ENCODE data around the gene DLL1. TPM values are rescaled to one million over a fixed set of nuclear protein-coding genes. Genes with fewer than 3 reads are reported as not detected.
A peak's percentile ranks its signal among the peaks of the same experiment; 100 is the strongest.

Gene DLL1
- total RNA-seq, 1 experiment from 2014 or later, result 2.7 TPM

DNA sequence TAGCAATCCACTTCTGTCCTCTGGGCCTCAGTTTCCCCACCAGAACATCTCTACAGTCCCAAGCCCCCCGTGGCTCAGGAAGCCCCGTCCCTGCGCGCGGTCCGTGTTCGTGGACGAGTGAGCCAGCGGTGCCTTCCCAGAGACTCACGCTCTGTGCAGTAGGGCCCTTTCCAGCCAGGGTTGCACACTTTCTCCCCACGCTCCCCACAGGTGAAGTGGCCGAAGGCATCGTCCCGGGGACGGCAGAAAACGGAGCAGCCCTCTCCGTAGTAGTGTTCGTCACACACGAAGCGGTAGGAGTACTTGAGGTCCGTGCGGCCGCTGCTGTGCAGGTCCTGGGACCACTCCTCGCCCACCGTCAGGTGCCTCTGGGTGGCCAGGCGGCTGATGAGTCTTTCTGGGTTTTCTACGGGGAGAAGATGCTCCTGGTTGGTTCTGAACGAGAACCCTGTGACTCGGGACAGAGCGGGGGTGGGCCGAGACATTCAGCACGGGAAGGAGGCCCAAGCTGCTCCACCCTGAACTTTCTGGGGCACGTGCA, 2.7 kb downstream of the DLL1 start:
- DNase-seq, result no peak
- no peak overlapping the region for H3K4me3 ChIP-seq
- H3K9me3 ChIP-seq, result no peaks in the 10 kb centered on the region
- peaks cover 21% of the 10 kb centered on the region for H3K27me3 ChIP-seq
- H3K36me3 ChIP-seq, result no peaks in the 10 kb centered on the region

GRCh38 chr6:170287371-170287876, 3.5 kb downstream of the DLL1 start:
- Histone ChIP-seq H3K9me3 (no peaks in the 10 kb centered on the region), H3K27me3 (peaks cover 14% of the 10 kb centered on the region), H3K36me3 (no peaks in the 10 kb centered on the region), H3K4me3 (no peak overlapping the region)
- no peak for DNase-seq

- no peak for DNase-seq
- no peaks in the 10 kb centered on the region for H3K36me3 ChIP-seq
- H3K9me3 ChIP-seq, result no peaks in the 10 kb centered on the region
- peaks cover 8% of the 10 kb centered on the region for H3K27me3 ChIP-seq
- H3K4me3 ChIP-seq, result no peak overlapping the region
These were observed 4.0 kb downstream of the DLL1 start for GRCh38 chr6:170286934-170287265.

DNA sequence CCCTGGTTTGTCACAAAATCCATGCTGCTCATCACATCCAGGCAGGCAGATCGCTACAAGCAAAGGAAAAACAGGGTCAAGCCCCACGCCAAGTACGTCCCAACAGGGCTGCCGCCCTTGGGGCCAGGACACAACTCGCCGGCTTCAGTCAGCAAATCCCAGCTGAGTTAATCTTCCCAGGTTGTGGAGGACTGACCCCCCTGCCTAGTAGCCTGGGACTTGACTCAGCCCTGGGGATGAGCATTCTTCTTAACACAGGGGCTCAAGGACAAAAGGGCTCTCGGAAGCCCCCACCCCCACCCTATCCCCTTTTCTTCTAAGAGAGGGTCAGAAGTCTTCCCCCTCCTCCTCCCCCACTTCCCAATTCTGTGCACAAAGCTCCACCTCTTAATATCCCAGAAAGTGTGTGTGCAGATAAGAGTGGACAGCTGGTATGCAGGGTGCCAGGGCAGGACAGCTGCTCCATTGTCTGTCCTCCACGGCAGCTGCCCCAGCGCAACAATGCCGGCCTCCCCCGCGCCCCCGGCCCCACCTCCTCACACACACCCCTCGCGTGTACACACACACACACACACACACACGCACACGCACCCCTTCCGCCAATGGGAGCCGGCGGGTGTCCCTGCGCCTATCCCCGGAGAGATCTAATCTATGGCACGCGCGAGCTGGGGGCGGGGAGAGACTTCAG, 4.5 kb downstream of the DLL1 start:
- Histone ChIP-seq H3K27me3 (peaks cover 3% of the 10 kb centered on the region), H3K4me3 (no peak overlapping the region), H3K9me3 (no peaks in the 10 kb centered on the region), H3K36me3 (no peaks in the 10 kb centered on the region)
- DNase-seq, result no peak

- no peak for DNase-seq
- no peak overlapping the region for H3K4me3 ChIP-seq
- H3K27me3 ChIP-seq, result no peaks in the 10 kb centered on the region
- H3K36me3 ChIP-seq, result no peaks in the 10 kb centered on the region
- no peaks in the 10 kb centered on the region for H3K9me3 ChIP-seq
These were observed 5.4 kb downstream of the DLL1 start for GRCh38 chr6:170285482-170285881.

DNA sequence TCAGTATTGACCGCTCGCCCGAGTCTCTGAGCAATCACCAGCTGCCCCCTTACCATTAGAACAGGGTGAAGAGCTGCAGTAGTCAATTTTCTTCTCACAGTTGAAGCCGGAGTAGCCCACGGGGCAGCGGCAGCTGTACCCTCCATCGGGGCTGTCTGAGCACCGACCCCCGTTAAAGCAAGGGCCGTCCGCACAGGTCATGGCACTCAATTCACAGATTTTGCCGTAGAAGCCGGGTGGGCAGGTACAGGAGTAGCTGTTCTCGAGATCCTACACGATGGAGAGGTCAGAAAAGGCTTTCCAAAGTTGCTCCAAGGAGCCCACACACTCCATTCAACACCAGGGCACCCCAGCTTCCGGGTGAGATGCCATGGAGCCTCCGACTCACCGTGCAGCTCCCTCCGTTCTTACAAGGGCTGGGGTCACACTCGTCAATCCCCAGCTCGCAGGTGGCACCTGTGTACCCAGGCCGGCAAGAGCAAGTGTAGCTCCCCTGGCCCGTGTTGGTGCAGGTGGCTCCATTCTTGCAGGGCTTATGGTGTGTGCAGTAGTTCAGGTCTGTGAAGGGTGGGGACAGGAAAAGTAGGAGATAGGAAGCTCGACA, 5.9 kb downstream of the DLL1 start:
- Histone ChIP-seq H3K9me3 (no peaks in the 10 kb centered on the region), H3K36me3 (no peaks in the 10 kb centered on the region), H3K27me3 (no peaks in the 10 kb centered on the region), H3K4me3 (no peak overlapping the region)
- DNase-seq, result no peak

GRCh38 chr6:170284126-170284773, 6.6 kb downstream of the DLL1 start:
- no peaks in the 10 kb centered on the region for H3K27me3 ChIP-seq
- no peak overlapping the region for H3K4me3 ChIP-seq
- no peaks in the 10 kb centered on the region for H3K9me3 ChIP-seq
- DNase-seq, result no peak
- no peaks in the 10 kb centered on the region for H3K36me3 ChIP-seq

- no peak overlapping the region for H3K4me3 ChIP-seq
- no peaks in the 10 kb centered on the region for H3K9me3 ChIP-seq
- no peak for DNase-seq
- H3K27me3 ChIP-seq, result no peaks in the 10 kb centered on the region
- H3K36me3 ChIP-seq, result no peaks in the 10 kb centered on the region
These were observed 7.4 kb downstream of the DLL1 start for GRCh38 chr6:170283212-170284081.

- H3K9me3 ChIP-seq, result no peaks in the 10 kb centered on the region
- no peak for DNase-seq
These were observed 8.2 kb downstream of the DLL1 start for GRCh38 chr6:170282512-170283158.

DNA sequence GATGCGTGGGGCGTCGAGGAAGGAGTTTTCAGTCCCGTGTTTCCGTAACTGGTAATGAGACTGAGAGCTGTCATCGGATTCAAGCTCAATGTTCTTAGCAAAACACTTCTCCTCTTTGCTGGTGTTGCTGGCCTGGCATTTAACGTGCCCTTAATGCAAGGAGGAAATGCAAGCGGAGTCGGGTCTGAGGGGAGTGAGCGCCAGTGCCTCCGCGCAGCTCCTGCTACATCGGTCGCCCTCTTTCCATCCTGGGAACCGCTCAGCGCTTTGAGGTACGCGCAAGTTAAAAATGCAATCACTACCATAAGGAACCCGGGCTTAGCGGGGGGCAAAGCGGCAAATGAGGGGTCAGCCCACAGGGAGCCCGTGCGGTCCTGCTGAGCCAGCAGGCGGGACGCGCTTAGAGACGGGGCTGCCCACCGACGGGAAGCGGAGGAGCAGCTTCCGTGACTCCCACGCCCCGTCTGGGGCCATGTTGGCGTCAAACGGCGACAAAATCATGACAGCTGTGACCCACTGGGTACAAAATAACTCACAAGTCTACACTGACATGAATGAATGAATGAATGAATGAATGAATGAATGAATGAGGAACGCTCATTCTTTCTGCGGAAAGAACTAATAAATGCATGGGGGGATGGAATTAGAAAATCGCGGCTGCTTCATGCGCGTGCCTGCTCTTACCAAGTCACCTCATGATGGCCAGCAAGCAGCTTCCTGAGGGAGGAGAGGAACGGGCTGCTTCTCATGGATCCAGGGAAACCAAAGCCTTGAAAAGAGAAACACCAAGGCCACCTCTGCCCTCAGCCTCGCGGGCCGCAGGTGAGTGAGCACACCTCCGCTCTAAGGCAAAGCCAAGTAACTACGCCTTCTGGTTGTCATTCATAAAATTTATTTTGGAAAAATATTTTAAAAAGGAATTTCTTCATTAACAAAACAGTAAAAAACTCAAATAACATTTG, 9.3 kb downstream of the DLL1 start:
- Histone ChIP-seq H3K4me3 (no peak overlapping the region), H3K9me3 (no peaks in the 10 kb centered on the region), H3K36me3 (no peaks in the 10 kb centered on the region), H3K27me3 (no peaks in the 10 kb centered on the region)
- no peak for DNase-seq

More at GRCh38 chr6:170282512-170283158, 8.2 kb downstream of the DLL1 start:
- no peaks in the 10 kb centered on the region for H3K27me3 ChIP-seq
- no peak overlapping the region for H3K4me3 ChIP-seq
- no peaks in the 10 kb centered on the region for H3K36me3 ChIP-seq

DNA sequence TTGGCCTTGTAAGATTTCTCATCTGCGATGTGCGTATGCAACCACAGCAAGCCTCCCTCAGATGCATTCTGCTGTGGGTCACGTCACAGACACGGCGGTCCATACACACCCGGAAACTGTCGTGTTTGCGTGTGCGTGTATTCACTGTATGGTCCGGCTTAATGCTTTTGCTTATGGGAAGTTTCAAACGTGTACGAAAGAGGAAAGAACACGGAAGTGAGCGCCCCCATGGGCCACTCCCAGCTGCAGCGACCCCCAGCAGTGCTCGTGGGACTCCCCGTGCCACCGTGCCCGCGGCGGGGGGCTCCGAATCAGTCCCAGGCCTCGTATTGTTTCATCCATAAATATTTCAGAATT, 10.2 kb downstream of the DLL1 start:
- H3K27me3 ChIP-seq, result no peaks in the 10 kb centered on the region
- H3K36me3 ChIP-seq, result no peaks in the 10 kb centered on the region
- no peaks in the 10 kb centered on the region for H3K9me3 ChIP-seq
- H3K4me3 ChIP-seq, result peak overlapping the region; percentile 30
- DNase-seq, result no peak

- H3K36me3 ChIP-seq, result no peaks in the 10 kb centered on the region
- H3K9me3 ChIP-seq, result no peaks in the 10 kb centered on the region
- DNase-seq, result peak; percentile 62
- no peaks in the 10 kb centered on the region for H3K27me3 ChIP-seq
- H3K4me3 ChIP-seq, result peak overlapping the region; percentile 30
These were observed 10.7 kb downstream of the DLL1 start for GRCh38 chr6:170279977-170280688.

DNA sequence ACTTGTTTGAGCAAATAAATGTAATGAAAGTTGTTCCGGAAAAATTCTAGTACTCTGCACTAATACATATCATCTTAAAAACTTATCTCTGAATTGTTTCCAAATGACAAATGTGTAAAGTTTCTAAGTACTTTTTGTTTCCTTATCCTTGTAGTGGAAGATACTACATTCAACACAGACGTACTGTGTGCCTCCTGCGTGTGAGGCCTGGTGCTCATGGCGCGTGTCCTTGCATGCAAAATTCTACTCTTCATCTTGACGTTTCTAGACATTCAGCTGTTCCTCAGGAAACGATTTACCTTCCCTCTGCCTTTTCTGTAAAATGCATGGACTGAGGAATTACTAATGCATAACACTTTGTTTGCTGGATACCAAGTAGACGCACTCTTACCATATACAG, 11.5 kb downstream of the DLL1 start:
- no peak for DNase-seq

GRCh38 chr6:170278743-170279094, 12.2 kb downstream of the DLL1 start:
- no peak overlapping the region for H3K4me3 ChIP-seq
- no peaks in the 10 kb centered on the region for H3K36me3 ChIP-seq
- DNase-seq, result no peak
- no peaks in the 10 kb centered on the region for H3K27me3 ChIP-seq
- no peaks in the 10 kb centered on the region for H3K9me3 ChIP-seq

More for the DNA sequence above, 11.5 kb downstream of the DLL1 start:
- Histone ChIP-seq H3K36me3 (no peaks in the 10 kb centered on the region), H3K9me3 (no peaks in the 10 kb centered on the region), H3K4me3 (no peak overlapping the region), H3K27me3 (no peaks in the 10 kb centered on the region)

Measured in MG63 (cell line).